ENCODE results near the gene NXF1.
"Not testable (repeated sequence)": the region's sequence is repeated elsewhere in the genome, so short reads cannot be mapped to it uniquely, and the experiment has no call there.

Gene NXF1

GRCh38 chr11:62787005-62787759, 18.1 kb downstream of the NXF1 start, which contains the start of gene TMEM179B:
TMEM179B (plus strand) TSS chr11:62787402; CDS start chr11:62787432, 30 bp downstream.
- DNase-seq (ENCODE audit: low read depth) = peak; percentile 87

- peak; percentile 53 for DNase-seq (ENCODE audit: low read depth)
These were observed 18.8 kb downstream of the NXF1 start for GRCh38 chr11:62786318-62787004.

GRCh38 chr11:62782753-62783152, 22.5 kb downstream of the NXF1 start:
- no peak for DNase-seq (ENCODE audit: low read depth)

- DNase-seq (ENCODE audit: low read depth) = no peak
These were observed 26.8 kb downstream of the NXF1 start for GRCh38 chr11:62778441-62778840.

GRCh38 chr11:62777389-62777788, 27.9 kb downstream of the NXF1 start:
- no peak for DNase-seq (ENCODE audit: low read depth)

- DNase-seq (ENCODE audit: low read depth) = no peak
These were observed 29.6 kb downstream of the NXF1 start for GRCh38 chr11:62775646-62776045.

GRCh38 chr11:62774407-62774806, 30.8 kb downstream of the NXF1 start:
- no peak for DNase-seq (ENCODE audit: low read depth)

GRCh38 chr11:62771144-62772021, 33.9 kb downstream of the NXF1 start, which contains the start of gene TAF6L:
TAF6L (plus strand) TSS chr11:62771396; CDS start chr11:62775784, 4,388 bp downstream.
- DNase-seq (ENCODE audit: low read depth) = peak; percentile 84

- DNase-seq (ENCODE audit: low read depth) = peak; percentile 37
These were observed 34.5 kb downstream of the NXF1 start for GRCh38 chr11:62770778-62771143.

GRCh38 chr11:62760867-62761227, 44.4 kb downstream of the NXF1 start:
- DNase-seq (ENCODE audit: low read depth) = not testable (repeated sequence)

- no peak for DNase-seq (ENCODE audit: low read depth)
These were observed 47.1 kb downstream of the NXF1 start for GRCh38 chr11:62757846-62758788.

- DNase-seq (ENCODE audit: low read depth) = no peak
These were observed 50.1 kb downstream of the NXF1 start for GRCh38 chr11:62755086-62755615.

GRCh38 chr11:62753736-62754603, 51.3 kb downstream of the NXF1 start, which contains the start of gene ZBTB3:
ZBTB3 (minus strand) TSS chr11:62754160; CDS start chr11:62753664, 496 bp downstream.
- peak; percentile 94 for DNase-seq (ENCODE audit: low read depth)

GRCh38 chr11:62752994-62753735, 52.1 kb downstream of the NXF1 start:
- DNase-seq (ENCODE audit: low read depth) = no peak

GRCh38 chr11:62752177-62752785, 53.0 kb downstream of the NXF1 start:
- DNase-seq (ENCODE audit: low read depth) = no peak

GRCh38 chr11:62749931-62750330, 55.3 kb downstream of the NXF1 start:
- DNase-seq (ENCODE audit: low read depth) = not testable (repeated sequence)

- no peak for DNase-seq (ENCODE audit: low read depth)
These were observed 57.6 kb downstream of the NXF1 start for GRCh38 chr11:62747475-62748160.
